HUES64 (cell line): Measurements from ENCODE around the gene OSM.

Experiments used
- H3K27ac ChIP-seq: 2 replicates; pipeline ENCODE4 v1.7.0; 2013; ENCODE audit warnings: low read depth, low read length, inconsistent platforms
- H3K27me3 ChIP-seq: 2 replicates; pipeline ENCODE4 v1.6.1; 2013; ENCODE audit warnings: mild to moderate bottlenecking, low read length; ENCODE audit not compliant: insufficient read depth
- H3K36me3 ChIP-seq: 2 replicates; pipeline ENCODE4 v1.6.1; 2013; ENCODE audit warnings: mild to moderate bottlenecking, low read length; ENCODE audit not compliant: insufficient read depth
- H3K4me1 ChIP-seq: 2 replicates; pipeline ENCODE4 v1.6.1; 2013; ENCODE audit warnings: mild to moderate bottlenecking, low read length, moderate library complexity; ENCODE audit not compliant: insufficient read depth
- H3K4me3 ChIP-seq: 2 replicates; pipeline ENCODE4 v1.5.1; 2013; ENCODE audit warnings: mild to moderate bottlenecking, low read length, moderate library complexity
- H3K9ac ChIP-seq: 2 replicates; pipeline ENCODE4 v1.6.1; 2013; ENCODE audit warnings: mild to moderate bottlenecking, low read depth, low read length
- H3K9me3 ChIP-seq: 2 replicates; pipeline ENCODE4 v1.6.1; 2013; ENCODE audit warnings: low read depth, low read length; ENCODE audit not compliant: insufficient read depth
- WGBS: fragments of 150-250, 120-280 bp; methylation state at CpG from one replicate; pipeline ENCODE4 v1.1.7; 2013; ENCODE audit warnings: missing lambda C conversion rate; 5-methylcytosine and 5-hydroxymethylcytosine counted together

OSM gene

GRCh38 chr22:30272781-30273601, 6.3 kb upstream of the OSM start:
- WGBS: 91% methylated on average over 15 of the region's 16 CpGs
- no peak overlapping the region for H3K4me3 ChIP-seq
- no peak overlapping the region for H3K9ac ChIP-seq
- H3K4me1 ChIP-seq: peaks cover 4% of the 10 kb centered on the region; the same call in 1 of the 2 replicates
- no peaks in the 10 kb centered on the region for H3K27me3 ChIP-seq
- H3K9me3 ChIP-seq: no peaks in the 10 kb centered on the region
- no peak overlapping the region for H3K27ac ChIP-seq
- H3K36me3 ChIP-seq: no peaks in the 10 kb centered on the region

- H3K27me3 ChIP-seq: no peaks in the 10 kb centered on the region
- no peaks in the 10 kb centered on the region for H3K4me1 ChIP-seq
- no peak overlapping the region for H3K27ac ChIP-seq
- H3K4me3 ChIP-seq: no peak overlapping the region
- no peaks in the 10 kb centered on the region for H3K9me3 ChIP-seq
- no peaks in the 10 kb centered on the region for H3K36me3 ChIP-seq
- no peak overlapping the region for H3K9ac ChIP-seq
- WGBS: 88% methylated on average over 16 of the region's 16 CpGs
Measured at GRCh38 chr22:30270832-30271231, 4.2 kb upstream of the OSM start.

GRCh38 chr22:30268331-30268730, 1.7 kb upstream of the OSM start:
- Histone ChIP-seq H3K9me3 (no peaks in the 10 kb centered on the region), H3K36me3 (no peaks in the 10 kb centered on the region), H3K27me3 (peaks cover 3% of the 10 kb centered on the region; the same call in 1 of the 2 replicates), H3K9ac (no peak overlapping the region; the same call in 1 of the 2 replicates), H3K27ac (no peak overlapping the region), H3K4me1 (no peaks in the 10 kb centered on the region), H3K4me3 (no peak overlapping the region)
- WGBS: 90% methylated on average over 8 of the region's 8 CpGs

GRCh38 chr22:30267382-30268302, 991 bp upstream of the OSM start:
- no peaks in the 10 kb centered on the region for H3K4me1 ChIP-seq
- 93% methylated on average over 14 of the region's 14 CpGs for whole genome bisulfite sequencing
- no peak overlapping the region for H3K27ac ChIP-seq
- peaks cover 3% of the 10 kb centered on the region; the same call in 1 of the 2 replicates for H3K27me3 ChIP-seq
- no peak overlapping the region for H3K4me3 ChIP-seq
- H3K36me3 ChIP-seq: no peaks in the 10 kb centered on the region
- no peaks in the 10 kb centered on the region for H3K9me3 ChIP-seq
- H3K9ac ChIP-seq: no peak overlapping the region

- H3K27me3 ChIP-seq: peaks cover 3% of the 10 kb centered on the region; the same call in 1 of the 2 replicates
- 86% methylated on average over 24 of the region's 24 CpGs for WGBS
- H3K9me3 ChIP-seq: no peaks in the 10 kb centered on the region
- H3K27ac ChIP-seq: no peak overlapping the region
- H3K4me3 ChIP-seq: no peak overlapping the region
- H3K36me3 ChIP-seq: no peaks in the 10 kb centered on the region
- no peaks in the 10 kb centered on the region for H3K4me1 ChIP-seq
- no peak overlapping the region for H3K9ac ChIP-seq
Measured at GRCh38 chr22:30265823-30266444, 717 bp downstream of the OSM start.

- no peak overlapping the region for H3K27ac ChIP-seq
- 92% methylated on average over 9 of the region's 9 CpGs for WGBS
- no peaks in the 10 kb centered on the region for H3K4me1 ChIP-seq
- H3K27me3 ChIP-seq: peaks cover 3% of the 10 kb centered on the region; the same call in 1 of the 2 replicates
- H3K36me3 ChIP-seq: no peaks in the 10 kb centered on the region
- no peaks in the 10 kb centered on the region for H3K9me3 ChIP-seq
- no peak overlapping the region for H3K4me3 ChIP-seq
- no peak overlapping the region for H3K9ac ChIP-seq
Measured at GRCh38 chr22:30265131-30265720, 1.4 kb downstream of the OSM start.

- Histone ChIP-seq H3K4me3 (no peak overlapping the region), H3K9ac (no peak overlapping the region), H3K36me3 (no peaks in the 10 kb centered on the region), H3K4me1 (no peaks in the 10 kb centered on the region), H3K9me3 (no peaks in the 10 kb centered on the region), H3K27me3 (peaks cover 3% of the 10 kb centered on the region; the same call in 1 of the 2 replicates), H3K27ac (no peak overlapping the region)
- WGBS: 92% methylated on average over 17 of the region's 17 CpGs
Measured at GRCh38 chr22:30263883-30264282, 2.8 kb downstream of the OSM start.

GRCh38 chr22:30262917-30263741, 3.5 kb downstream of the OSM start:
- Histone ChIP-seq H3K36me3 (no peaks in the 10 kb centered on the region), H3K27ac (no peak overlapping the region), H3K4me3 (no peak overlapping the region), H3K9me3 (no peaks in the 10 kb centered on the region), H3K4me1 (peaks cover 1% of the 10 kb centered on the region; the same call in 1 of the 2 replicates), H3K27me3 (peaks cover 3% of the 10 kb centered on the region; the same call in 1 of the 2 replicates), H3K9ac (no peak overlapping the region)
- WGBS: 42% methylated on average over 27 of the region's 27 CpGs

- WGBS: 94% methylated on average over 4 of the region's 4 CpGs
- Histone ChIP-seq H3K4me1 (peaks cover 4% of the 10 kb centered on the region; the same call in 1 of the 2 replicates), H3K27ac (no peak overlapping the region)
Measured at GRCh38 chr22:30262112-30262511, 4.5 kb downstream of the OSM start.

GRCh38 chr22:30261134-30261533, 5.5 kb downstream of the OSM start:
- peaks cover 4% of the 10 kb centered on the region; the same call in 1 of the 2 replicates for H3K4me1 ChIP-seq
- H3K27ac ChIP-seq: no peak overlapping the region
- 90% methylated on average over 8 of the region's 8 CpGs for WGBS
- H3K9me3 ChIP-seq: no peaks in the 10 kb centered on the region
- H3K27me3 ChIP-seq: peaks cover 4% of the 10 kb centered on the region; the same call in 1 of the 2 replicates
- H3K9ac ChIP-seq: no peak overlapping the region
- H3K36me3 ChIP-seq: no peaks in the 10 kb centered on the region
- H3K4me3 ChIP-seq: no peak overlapping the region

More at GRCh38 chr22:30262112-30262511, 4.5 kb downstream of the OSM start:
- Histone ChIP-seq H3K27me3 (peaks cover 3% of the 10 kb centered on the region; the same call in 1 of the 2 replicates), H3K9ac (no peak overlapping the region), H3K36me3 (no peaks in the 10 kb centered on the region), H3K4me3 (no peak overlapping the region), H3K9me3 (no peaks in the 10 kb centered on the region)
